Keratinocyte (primary cell): ENCODE results near the gene PRKN. TPM values are rescaled to one million over a fixed set of nuclear protein-coding genes. Genes with fewer than 3 reads are reported as not detected.

ENCODE experiments used
- DNase-seq: peaks from one replicate; pipeline ENCODE4 v3.0.0-alpha.2; 2011; ENCODE audit warnings: low read depth, missing footprints, low spot score
- FAIRE-seq: peaks from 2 replicates; lab custom pipeline; 2011; peaks lifted over from hg19 to GRCh38; lab: Jason Lieb, UNC
- H2AFZ ChIP-seq: 2 replicates; pipeline ENCODE4 v1.6.0; 2012; ENCODE audit warnings: low read length, control low read depth, inconsistent platforms; ENCODE audit not compliant: control insufficient read depth
- H3K27ac ChIP-seq: 2 replicates; pipeline ENCODE4 v1.5.1; 2011; ENCODE audit warnings: low read length; ENCODE audit not compliant: control insufficient read depth, insufficient read depth
- H3K27me3 ChIP-seq: 3 replicates; pipeline ENCODE4 v1.6.0; 2011; ENCODE audit warnings: low read length; ENCODE audit not compliant: control insufficient read depth, insufficient read depth; ENCODE audit errors: extremely low read depth
- H3K36me3 ChIP-seq, 2 experiments: 2 replicates in 1 of 2; 3 replicates in 1 of 2; pipeline ENCODE4 v1.5.1; 2011; ENCODE audit warnings: low read length in 2 of 2, mild to moderate bottlenecking in 1 of 2; ENCODE audit not compliant: control insufficient read depth in 2 of 2, insufficient read depth in 2 of 2; ENCODE audit errors: extremely low read depth in 1 of 2
- H3K4me1 ChIP-seq: 3 replicates; pipeline ENCODE4 v1.5.1; 2011; ENCODE audit warnings: low read length; ENCODE audit not compliant: control insufficient read depth, insufficient read depth; ENCODE audit errors: extremely low read depth
- H3K4me2 ChIP-seq: 3 replicates; pipeline ENCODE4 v1.6.0; 2011; ENCODE audit warnings: low read depth, low read length; ENCODE audit not compliant: control insufficient read depth, insufficient read depth; ENCODE audit errors: extremely low read depth
- H3K4me3 ChIP-seq, 3 experiments: fragments of 200-600 bp in 1 of 3; sonication (generic) in 1 of 3; 2 replicates in 2 of 3; 3 replicates in 1 of 3; pipeline ENCODE4 v1.5.1; 2011 to 2016; ENCODE audit warnings: low read length in 3 of 3, mild to moderate bottlenecking in 3 of 3, control low read depth in 2 of 3, inconsistent platforms in 1 of 3, low read depth in 1 of 3, mixed read lengths in 1 of 3, mixed run types in 1 of 3, moderate library complexity in 1 of 3; ENCODE audit not compliant: control insufficient read depth in 2 of 3, insufficient read depth in 2 of 3; ENCODE audit errors: extremely low read depth in 1 of 3
- H3K79me2 ChIP-seq: 2 replicates; pipeline ENCODE4 v1.6.0; 2012; ENCODE audit warnings: low read length; ENCODE audit not compliant: control insufficient read depth, insufficient read depth
- H3K9ac ChIP-seq: 3 replicates; pipeline ENCODE4 v1.6.0; 2011; ENCODE audit warnings: low read length; ENCODE audit not compliant: control insufficient read depth, insufficient read depth; ENCODE audit errors: extremely low read depth
- H3K9me1 ChIP-seq: 3 replicates; pipeline ENCODE4 v1.6.0; 2011; ENCODE audit warnings: low read length; ENCODE audit not compliant: control insufficient read depth, insufficient read depth; ENCODE audit errors: extremely low read depth
- H3K9me3 ChIP-seq: 2 replicates; pipeline ENCODE4 v1.5.1; 2012; ENCODE audit warnings: low read depth, low read length; ENCODE audit not compliant: control insufficient read depth
- H4K20me1 ChIP-seq: 3 replicates; pipeline ENCODE4 v1.6.0; 2011; ENCODE audit warnings: low read length; ENCODE audit not compliant: control insufficient read depth, insufficient read depth; ENCODE audit errors: extremely low read depth
- CTCF ChIP-seq, 3 experiments: IDR thresholded peaks in 1 of 3; conservative IDR thresholded peaks in 1 of 3; optimal IDR thresholded peaks in 1 of 3; 2 replicates in 2 of 3; 3 replicates in 1 of 3; pipeline versions ENCODE3 to v1.5.1; 2011; ENCODE audit warnings: low read length in 3 of 3, mild to moderate bottlenecking in 3 of 3, moderate library complexity in 2 of 3, control low read depth in 1 of 3, inconsistent platforms in 1 of 3; ENCODE audit not compliant: insufficient read depth in 2 of 3; ENCODE audit errors: extremely low read depth in 1 of 3
- EZH2 ChIP-seq: IDR thresholded peaks from one replicate; pipeline ENCODE4 v1.6.1; 2012; ENCODE audit warnings: inconsistent platforms, mild to moderate bottlenecking, low read length, moderate library complexity
- dilution Hi-C: fragments of 300-500 bp; cut with MboI; formaldehyde crosslinking; loops from one replicate; pipeline ENCODE4 v1.7.0; 2020; ENCODE audit warnings: low sequenced_read_pairs; ENCODE audit not compliant: extremely low pct_ligation_motif_present
- polyA plus RNA-seq, 5 experiments: library from polyadenylated mRNA; depleted of rRNA in 3 of 5; stranded (reverse) in 3 of 5; stranded (forward) in 1 of 5; unstranded in 1 of 5; fragments of >200 nt; gene quantifications; 1 replicate in 1 of 5; 2 replicates in 3 of 5; 3 replicates in 1 of 5; pipeline versions ENCODE4 v1.2.1 to v1.2.3, GENCODE V29; 2011 to 2012; ENCODE audit warnings: missing spikeins in 2 of 5, low read depth in 1 of 5, low replicate concordance in 1 of 5

The PRKN gene
- polyA plus RNA-seq, 1 donor (not counting 4 experiments of a cell fraction or from before 2014, with no cell fraction given), result 0.67 TPM

GRCh38 chr6:162493917-162494316, 233.6 kb downstream of the PRKN start:
- dilution Hi-C loops, result no loop called here
- Histone ChIP-seq H3K9ac (no peak overlapping the region), H4K20me1 (no peaks in the 10 kb centered on the region), H3K9me1 (no peaks in the 10 kb centered on the region), H3K27ac (no peak overlapping the region), H2AFZ (no peak overlapping the region), H3K4me1 (no peaks in the 10 kb centered on the region), H3K27me3 (no peaks in the 10 kb centered on the region), H3K4me2 (no peak overlapping the region), H3K9me3 (no peaks in the 10 kb centered on the region), H3K79me2 (no peaks in the 10 kb centered on the region), H3K36me3 (no peaks in the 10 kb centered on the region), H3K4me3 (no peak overlapping the region)
- TF ChIP-seq EZH2 (no peak), CTCF (optimal IDR thresholded peaks at IDR 0.05 in 1 of 3, IDR thresholded peaks at IDR 0.05 in 1 of 3, conservative IDR thresholded peaks at IDR 0.05 in 1 of 3; ENCODE audit: extremely low read depth in 1 of 3, insufficient read depth in 2 of 3, low read length in 3 of 3) (no peak)
- FAIRE-seq (no peak), DNase-seq (no peak)

- FAIRE-seq, result no peak
- dilution Hi-C loops, result no loop called here
These were observed 235.9 kb downstream of the PRKN start for GRCh38 chr6:162491637-162492036.

More at GRCh38 chr6:162491637-162492036, 235.9 kb downstream of the PRKN start:
- Histone ChIP-seq H3K4me3 (no peak overlapping the region), H4K20me1 (no peaks in the 10 kb centered on the region), H3K9me1 (no peaks in the 10 kb centered on the region), H3K9ac (no peak overlapping the region), H3K9me3 (no peaks in the 10 kb centered on the region), H3K4me2 (no peak overlapping the region), H3K79me2 (no peaks in the 10 kb centered on the region), H3K36me3 (no peaks in the 10 kb centered on the region), H3K27ac (no peak overlapping the region), H3K4me1 (no peaks in the 10 kb centered on the region), H2AFZ (no peak overlapping the region), H3K27me3 (no peaks in the 10 kb centered on the region)
- DNase-seq, result no peak
- TF ChIP-seq EZH2, result no peak
- no peak for TF ChIP-seq CTCF (optimal IDR thresholded peaks at IDR 0.05 in 1 of 3, IDR thresholded peaks at IDR 0.05 in 1 of 3, conservative IDR thresholded peaks at IDR 0.05 in 1 of 3; ENCODE audit: extremely low read depth in 1 of 3, insufficient read depth in 2 of 3, low read length in 3 of 3)
